ENCODE measurements around the gene TENM3.

DNA sequence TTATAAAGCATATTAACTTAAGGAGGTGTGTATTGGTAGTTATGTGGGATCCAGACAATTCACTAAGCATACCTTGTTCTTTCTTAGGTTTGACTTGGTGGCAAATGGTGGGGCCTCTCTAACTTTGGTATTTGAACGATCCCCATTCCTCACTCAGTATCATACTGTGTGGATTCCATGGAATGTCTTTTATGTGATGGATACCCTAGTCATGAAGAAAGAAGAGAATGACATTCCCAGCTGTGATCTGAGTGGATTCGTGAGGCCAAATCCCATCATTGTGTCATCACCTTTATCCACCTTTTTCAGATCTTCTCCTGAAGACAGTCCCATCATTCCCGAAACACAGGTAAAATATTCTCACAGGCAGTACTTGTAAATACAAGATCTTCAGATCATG, 487.6 kb downstream of the TENM3 start:
- TF ChIP-seq, protein P1, sequence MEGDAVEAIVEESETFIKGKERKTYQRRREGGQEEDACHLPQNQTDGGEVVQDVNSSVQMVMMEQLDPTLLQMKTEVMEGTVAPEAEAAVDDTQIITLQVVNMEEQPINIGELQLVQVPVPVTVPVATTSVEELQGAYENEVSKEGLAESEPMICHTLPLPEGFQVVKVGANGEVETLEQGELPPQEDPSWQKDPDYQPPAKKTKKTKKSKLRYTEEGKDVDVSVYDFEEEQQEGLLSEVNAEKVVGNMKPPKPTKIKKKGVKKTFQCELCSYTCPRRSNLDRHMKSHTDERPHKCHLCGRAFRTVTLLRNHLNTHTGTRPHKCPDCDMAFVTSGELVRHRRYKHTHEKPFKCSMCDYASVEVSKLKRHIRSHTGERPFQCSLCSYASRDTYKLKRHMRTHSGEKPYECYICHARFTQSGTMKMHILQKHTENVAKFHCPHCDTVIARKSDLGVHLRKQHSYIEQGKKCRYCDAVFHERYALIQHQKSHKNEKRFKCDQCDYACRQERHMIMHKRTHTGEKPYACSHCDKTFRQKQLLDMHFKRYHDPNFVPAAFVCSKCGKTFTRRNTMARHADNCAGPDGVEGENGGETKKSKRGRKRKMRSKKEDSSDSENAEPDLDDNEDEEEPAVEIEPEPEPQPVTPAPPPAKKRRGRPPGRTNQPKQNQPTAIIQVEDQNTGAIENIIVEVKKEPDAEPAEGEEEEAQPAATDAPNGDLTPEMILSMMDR (IDR thresholded peaks at IDR 0.05; ENCODE audit: insufficient read depth, low read length, poor library complexity, severe bottlenecking), result no peak
- no peak for TF ChIP-seq EZH2phosphoT487 (conservative IDR thresholded peaks at IDR 0.05; ENCODE audit: low read length)
